Panc1 (cell line): Measurements from ENCODE around the gene RRBP1. TPM values are rescaled to one million over a fixed set of nuclear protein-coding genes. Genes with fewer than 3 reads are reported as not detected.
A peak's percentile ranks its signal among the peaks of the same experiment; 100 is the strongest.

Source experiments
- ATAC-seq: fragments of 200-7000 bp; cut with Tn5 transposase; 2 replicates; pipeline ENCODE4 v1.9.1; 2020; ENCODE audit warnings: mild to moderate bottlenecking, moderate library complexity
- BruUV-seq: library from RNA; stranded (reverse); fragments of 400-500 nt; replicated peaks from 2 replicates; lab custom pipeline; 2021; lab: Mats Ljungman, UMichigan
- CTCF ChIA-PET: fragments of 300-600 bp; sonication (Branson Sonifier 250); formaldehyde crosslinking; loops from one replicate; lab custom pipeline; 2022; ENCODE audit warnings: antibody characterized with exemption; lab: Charles Lee
- POLR2A ChIA-PET: fragments of 300-600 bp; sonication (Branson Sonifier 250); formaldehyde crosslinking; loops from one replicate; lab custom pipeline; 2022; ENCODE audit warnings: antibody characterized with exemption; lab: Charles Lee
- DNase-seq: peaks from one replicate; pipeline ENCODE4 v3.0.0-alpha.2; 2010; ENCODE audit warnings: low read depth, low spot score
- H3K27ac ChIP-seq: 2 replicates; pipeline ENCODE4 v1.5.1; 2011; ENCODE audit warnings: mild to moderate bottlenecking, low read length, inconsistent platforms
- H3K27me3 ChIP-seq: fragments of 200-500 bp; sonication (Bioruptor generic); 2 replicates; pipeline ENCODE4 v1.6.0; 2014; ENCODE audit warnings: low read length, inconsistent platforms; ENCODE audit not compliant: control insufficient read depth, insufficient read depth
- H3K36me3 ChIP-seq: fragments of 200-500 bp; sonication (Bioruptor generic); 2 replicates; pipeline ENCODE4 v1.5.1; 2014; ENCODE audit warnings: inconsistent platforms, mild to moderate bottlenecking, low read length, moderate library complexity; ENCODE audit not compliant: control insufficient read depth, insufficient read depth
- H3K4me1 ChIP-seq: 2 replicates; pipeline ENCODE4 v1.5.1; 2011; ENCODE audit warnings: inconsistent platforms, mild to moderate bottlenecking, low read length, moderate library complexity; ENCODE audit not compliant: control insufficient read depth, insufficient read depth
- H3K4me3 ChIP-seq, 2 experiments: 2 replicates each; pipeline ENCODE4 v1.5.1; 2011 to 2012; ENCODE audit warnings: low read depth in 2 of 2, low read length in 2 of 2, mild to moderate bottlenecking in 2 of 2, inconsistent platforms in 1 of 2, moderate library complexity in 1 of 2
- H3K9me3 ChIP-seq: fragments of 200-500 bp; sonication (Bioruptor generic); 2 replicates; pipeline ENCODE4 v1.5.1; 2014; ENCODE audit warnings: low read depth, mild to moderate bottlenecking, inconsistent platforms, low read length, moderate library complexity; ENCODE audit not compliant: control insufficient read depth, insufficient read depth
- CTCF ChIP-seq: fragments of 450-650 bp; IDR thresholded peaks from 2 replicates; pipeline ENCODE4 v1.5.1; 2017; ENCODE audit warnings: mild to moderate bottlenecking
- POLR2AphosphoS5 ChIP-seq: IDR thresholded peaks from 2 replicates; pipeline ENCODE4 v1.6.1; 2012; ENCODE audit warnings: mild to moderate bottlenecking, low read depth, low read length, moderate library complexity
- REST ChIP-seq, 2 experiments: IDR thresholded peaks; 2 replicates each; pipeline ENCODE4 v1.6.1; 2011 to 2012; ENCODE audit warnings: low read depth in 2 of 2, control low read depth in 1 of 2, low read length in 1 of 2, mild to moderate bottlenecking in 1 of 2, moderate library complexity in 1 of 2; ENCODE audit not compliant: insufficient read depth in 1 of 2
- SIN3A ChIP-seq: IDR thresholded peaks from 2 replicates; pipeline ENCODE4 v1.6.1; 2012; ENCODE audit warnings: low read depth, mild to moderate bottlenecking, low read length, moderate library complexity, borderline replicate concordance; ENCODE audit not compliant: insufficient read depth
- TCF7L2 ChIP-seq: IDR thresholded peaks from 2 replicates; pipeline ENCODE4 v1.6.1; 2011; ENCODE audit warnings: mild to moderate bottlenecking, low read depth, low read length, inconsistent platforms
- in situ Hi-C: cut with HindIII; loops from 2 replicates; pipeline ENCODE4 v1.10.0; 2016; ENCODE audit warnings: low sequenced_read_pairs, low pct_unique_long_range_greater_than_20kb
- intact Hi-C: fragments of 100-400 bp; cut with micrococcal nuclease; formaldehyde crosslinking; loops from one replicate; pipeline ENCODE4 v1.10.0; 2022; ENCODE audit not compliant: unreplicated experiment
- total RNA-seq: library from RNA; stranded (reverse); gene quantifications from one replicate; pipeline ENCODE4 v1.2.1, GENCODE V29; 2021; ENCODE audit not compliant: unreplicated experiment

The RRBP1 gene
- total RNA-seq, 1 experiment from 2014 or later = 152 TPM

GRCh38 chr20:17651129-17651759 lies 30.8 kb downstream of the RRBP1 start:
- DNase-seq (no peak), ATAC-seq (no peak)
- intact Hi-C loops = no loop called here
- Histone ChIP-seq H3K4me1 (peaks cover 57% of the 10 kb centered on the region), H3K27me3 (no peaks in the 10 kb centered on the region), H3K36me3 (0 out of 2 replicates have a peak, but pooled peaks cover under 1% of the 10 kb centered on the region), H3K27ac (peak overlapping the region; percentile 76), H3K4me3 (no peak overlapping the region), H3K9me3 (no peaks in the 10 kb centered on the region)
- in situ Hi-C loops = no loop called here
- no TSS peak for BruUV-seq
- TF ChIP-seq CTCF (no peak), TCF7L2 (no peak), REST (IDR thresholded peaks at IDR 0.05; ENCODE audit: insufficient read depth in 1 of 2, low read depth in 2 of 2, low read length in 1 of 2) (no peak), POLR2AphosphoS5 (no peak), SIN3A (no peak)
- ChIA-PET POLR2A (interaction anchor here (0.6 kb wide), 1 partner anchor 1074 kb away, joined by 11 read pairs; no protein-coding TSS in a partner anchor), CTCF (interaction anchor here (0.6 kb wide), 1 partner anchor 234 kb away, joined by 3 read pairs; no protein-coding TSS in a partner anchor)

GRCh38 chr20:17650301-17651128 lies 31.5 kb downstream of the RRBP1 start:
- ChIA-PET CTCF (no interaction called here), POLR2A (interaction anchor here (0.6 kb wide), 1 partner anchor 1073 kb away, joined by 11 read pairs; no protein-coding TSS in a partner anchor)
- ATAC-seq (no peak), DNase-seq (no peak)
- no peak for TF ChIP-seq POLR2AphosphoS5
- TF ChIP-seq REST (IDR thresholded peaks at IDR 0.05; ENCODE audit: insufficient read depth in 1 of 2, low read depth in 2 of 2, low read length in 1 of 2) = no peak
- no peak for TF ChIP-seq TCF7L2
- no peak for TF ChIP-seq CTCF
- TF ChIP-seq SIN3A = no peak
- Histone ChIP-seq H3K27me3 (no peaks in the 10 kb centered on the region), H3K9me3 (no peaks in the 10 kb centered on the region), H3K27ac (peak overlapping the region; percentile 76), H3K4me1 (peaks cover 64% of the 10 kb centered on the region), H3K4me3 (no peak overlapping the region), H3K36me3 (no peaks in the 10 kb centered on the region)
- in situ Hi-C loops (no loop called here), intact Hi-C loops (no loop called here)
- no TSS peak for BruUV-seq
